B cell (primary cell): ENCODE data around the gene TLR3.

Experiments
- EZH2 ChIP-seq: IDR thresholded peaks from 2 replicates; pipeline ENCODE4 v1.6.1; 2012; ENCODE audit warnings: borderline replicate concordance, low read depth, mild to moderate bottlenecking, moderate library complexity, low read length; ENCODE audit not compliant: insufficient read depth, poor library complexity, severe bottlenecking
- TF ChIP-seq, protein P1 (sequence below): fragments of 200-600 bp; IDR thresholded peaks from one replicate; pipeline ENCODE4 v1.8.0; 2022; ENCODE audit warnings: antibody characterized with exemption, mild to moderate bottlenecking

DNA sequence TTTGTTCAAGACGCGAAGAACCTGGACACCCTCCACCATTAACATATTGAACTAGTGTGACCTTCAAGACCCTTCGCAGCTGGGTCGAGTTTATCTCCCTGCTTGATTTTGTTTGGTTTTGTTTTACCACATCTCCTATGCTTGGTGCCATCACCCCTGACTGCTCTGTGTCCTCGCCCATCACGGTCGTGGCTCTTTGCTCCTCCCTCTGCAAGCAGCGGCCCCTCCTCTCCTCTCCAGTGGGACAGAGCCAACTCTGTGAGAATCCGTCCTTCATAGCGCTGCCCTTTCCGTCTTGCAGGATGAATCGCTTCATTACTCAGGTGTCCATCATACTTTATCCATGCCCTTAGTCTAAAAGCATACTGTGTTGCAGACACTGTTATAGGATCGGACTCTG, 26.4 kb downstream of the TLR3 start:
- TF ChIP-seq, protein P1, sequence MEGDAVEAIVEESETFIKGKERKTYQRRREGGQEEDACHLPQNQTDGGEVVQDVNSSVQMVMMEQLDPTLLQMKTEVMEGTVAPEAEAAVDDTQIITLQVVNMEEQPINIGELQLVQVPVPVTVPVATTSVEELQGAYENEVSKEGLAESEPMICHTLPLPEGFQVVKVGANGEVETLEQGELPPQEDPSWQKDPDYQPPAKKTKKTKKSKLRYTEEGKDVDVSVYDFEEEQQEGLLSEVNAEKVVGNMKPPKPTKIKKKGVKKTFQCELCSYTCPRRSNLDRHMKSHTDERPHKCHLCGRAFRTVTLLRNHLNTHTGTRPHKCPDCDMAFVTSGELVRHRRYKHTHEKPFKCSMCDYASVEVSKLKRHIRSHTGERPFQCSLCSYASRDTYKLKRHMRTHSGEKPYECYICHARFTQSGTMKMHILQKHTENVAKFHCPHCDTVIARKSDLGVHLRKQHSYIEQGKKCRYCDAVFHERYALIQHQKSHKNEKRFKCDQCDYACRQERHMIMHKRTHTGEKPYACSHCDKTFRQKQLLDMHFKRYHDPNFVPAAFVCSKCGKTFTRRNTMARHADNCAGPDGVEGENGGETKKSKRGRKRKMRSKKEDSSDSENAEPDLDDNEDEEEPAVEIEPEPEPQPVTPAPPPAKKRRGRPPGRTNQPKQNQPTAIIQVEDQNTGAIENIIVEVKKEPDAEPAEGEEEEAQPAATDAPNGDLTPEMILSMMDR, result no peak
- no peak for TF ChIP-seq EZH2
